ENCODE measurements around the gene PKDREJ. TPM values are rescaled to one million over a fixed set of nuclear protein-coding genes. Genes with fewer than 3 reads are reported as not detected.

The PKDREJ gene
- total RNA-seq, 1 experiment from 2014 or later: not detected

- TF ChIP-seq, protein P1, sequence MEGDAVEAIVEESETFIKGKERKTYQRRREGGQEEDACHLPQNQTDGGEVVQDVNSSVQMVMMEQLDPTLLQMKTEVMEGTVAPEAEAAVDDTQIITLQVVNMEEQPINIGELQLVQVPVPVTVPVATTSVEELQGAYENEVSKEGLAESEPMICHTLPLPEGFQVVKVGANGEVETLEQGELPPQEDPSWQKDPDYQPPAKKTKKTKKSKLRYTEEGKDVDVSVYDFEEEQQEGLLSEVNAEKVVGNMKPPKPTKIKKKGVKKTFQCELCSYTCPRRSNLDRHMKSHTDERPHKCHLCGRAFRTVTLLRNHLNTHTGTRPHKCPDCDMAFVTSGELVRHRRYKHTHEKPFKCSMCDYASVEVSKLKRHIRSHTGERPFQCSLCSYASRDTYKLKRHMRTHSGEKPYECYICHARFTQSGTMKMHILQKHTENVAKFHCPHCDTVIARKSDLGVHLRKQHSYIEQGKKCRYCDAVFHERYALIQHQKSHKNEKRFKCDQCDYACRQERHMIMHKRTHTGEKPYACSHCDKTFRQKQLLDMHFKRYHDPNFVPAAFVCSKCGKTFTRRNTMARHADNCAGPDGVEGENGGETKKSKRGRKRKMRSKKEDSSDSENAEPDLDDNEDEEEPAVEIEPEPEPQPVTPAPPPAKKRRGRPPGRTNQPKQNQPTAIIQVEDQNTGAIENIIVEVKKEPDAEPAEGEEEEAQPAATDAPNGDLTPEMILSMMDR (IDR thresholded peaks at IDR 0.05 in 2 of 3, conservative IDR thresholded peaks at IDR 0.05 in 1 of 3; ENCODE audit: borderline replicate concordance in 1 of 3, insufficient read depth in 1 of 3, low read depth in 2 of 3, low read length in 2 of 3): no peak
- TF ChIP-seq ZNF274 (IDR thresholded peaks at IDR 0.05; ENCODE audit: low read depth, low read length) (no peak), YY1 (IDR thresholded peaks at IDR 0.05; ENCODE audit: extremely low read depth, insufficient replicate concordance, low read depth, low read length) (no peak), POLR2AphosphoS5 (IDR thresholded peaks at IDR 0.05; ENCODE audit: low read depth, low read length) (no peak), ZFX (IDR thresholded peaks at IDR 0.05) (no peak), RAD21 (IDR thresholded peaks at IDR 0.05; ENCODE audit: low read depth) (no peak)
Measured at GRCh38 chr22:46245511-46245910, 17.6 kb downstream of the PKDREJ start (continued).

DNA sequence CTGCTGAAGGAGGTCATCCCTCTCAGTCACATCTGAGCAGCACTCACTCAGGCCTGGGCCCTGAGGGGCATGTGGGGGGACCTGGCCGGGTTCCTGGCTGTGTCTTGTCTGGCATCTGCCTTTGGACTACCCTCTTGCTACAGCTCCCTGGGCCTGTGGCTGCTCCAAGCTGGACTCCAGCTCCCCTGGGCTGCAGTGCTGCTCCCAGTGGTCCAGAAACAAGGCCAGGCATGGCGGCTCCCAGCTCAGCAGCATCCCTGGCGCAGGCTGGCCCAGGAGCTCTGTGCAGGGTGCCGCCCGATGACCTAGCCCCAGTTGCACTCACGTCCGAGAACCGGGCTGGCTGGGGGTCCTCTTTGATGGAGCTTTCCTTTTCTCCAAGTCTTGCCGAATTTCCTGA, 18.4 kb downstream of the PKDREJ start:
- Histone ChIP-seq H2AFZ (ENCODE audit: low read depth, low read length, poor library complexity, severe bottlenecking) (no peak overlapping the region), H3K27me3 (ENCODE audit: insufficient read depth, low read length) (no peaks in the 10 kb centered on the region), H3K9me2 (ENCODE audit: insufficient read depth) (no peaks in the 10 kb centered on the region), H3K9me3 (ENCODE audit: control insufficient read depth in 1 of 2, insufficient read depth in 1 of 2, low read depth in 1 of 2, low read length in 2 of 2) (no peaks in the 10 kb centered on the region), H3K4me3 (replicated peaks in 1 of 2; ENCODE audit: low read depth in 1 of 2, low read length in 2 of 2) (no peak overlapping the region), H3K27ac (ENCODE audit: low read depth, low read length) (no peak overlapping the region), H3K36me3 (ENCODE audit: control insufficient read depth in 1 of 2, insufficient read depth in 2 of 2, low read length in 2 of 2) (0 out of 4 replicates have a peak, but pooled peaks cover 0 to 2% of the 10 kb centered on the region in 2 experiments), H3K9ac (ENCODE audit: low read length) (no peak overlapping the region), H3K4me1 (ENCODE audit: control insufficient read depth in 1 of 2, insufficient read depth in 2 of 2, low read length in 2 of 2) (peaks cover 0 to 6% of the 10 kb centered on the region in 2 experiments; a peak in 3 of 4 replicates), H3K79me2 (ENCODE audit: insufficient read depth, low read length) (peaks cover 10% of the 10 kb centered on the region), H3K4me2 (ENCODE audit: low read length) (no peak overlapping the region), H4K20me1 (ENCODE audit: insufficient read depth) (no peaks in the 10 kb centered on the region)
- ATAC-seq: no peak
- TF ChIP-seq EGR1 (IDR thresholded peaks at IDR 0.05; ENCODE audit: low read depth): no peak
- TF ChIP-seq JUND (IDR thresholded peaks at IDR 0.05): no peak
- no peak for TF ChIP-seq EZH2 (IDR thresholded peaks at IDR 0.05)
- TF ChIP-seq, protein P2, sequence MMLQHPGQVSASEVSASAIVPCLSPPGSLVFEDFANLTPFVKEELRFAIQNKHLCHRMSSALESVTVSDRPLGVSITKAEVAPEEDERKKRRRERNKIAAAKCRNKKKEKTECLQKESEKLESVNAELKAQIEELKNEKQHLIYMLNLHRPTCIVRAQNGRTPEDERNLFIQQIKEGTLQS (IDR thresholded peaks at IDR 0.05): no peak
- TF ChIP-seq EZH2phosphoT487 (IDR thresholded peaks at IDR 0.05; ENCODE audit: borderline replicate concordance): no peak
- no peak for TF ChIP-seq RAD21 (IDR thresholded peaks at IDR 0.05; ENCODE audit: low read depth)
- TF ChIP-seq SIN3A (IDR thresholded peaks at IDR 0.05; ENCODE audit: low read depth): no peak
- no peak for TF ChIP-seq FOSL1 (IDR thresholded peaks at IDR 0.05; ENCODE audit: low read depth)
- TF ChIP-seq ZFX (IDR thresholded peaks at IDR 0.05): no peak
- no peak for TF ChIP-seq CBX3 (IDR thresholded peaks at IDR 0.05; ENCODE audit: low read depth)
- TF ChIP-seq POLR2AphosphoS5 (IDR thresholded peaks at IDR 0.05; ENCODE audit: low read depth, low read length): no peak
- TF ChIP-seq, protein P3, sequence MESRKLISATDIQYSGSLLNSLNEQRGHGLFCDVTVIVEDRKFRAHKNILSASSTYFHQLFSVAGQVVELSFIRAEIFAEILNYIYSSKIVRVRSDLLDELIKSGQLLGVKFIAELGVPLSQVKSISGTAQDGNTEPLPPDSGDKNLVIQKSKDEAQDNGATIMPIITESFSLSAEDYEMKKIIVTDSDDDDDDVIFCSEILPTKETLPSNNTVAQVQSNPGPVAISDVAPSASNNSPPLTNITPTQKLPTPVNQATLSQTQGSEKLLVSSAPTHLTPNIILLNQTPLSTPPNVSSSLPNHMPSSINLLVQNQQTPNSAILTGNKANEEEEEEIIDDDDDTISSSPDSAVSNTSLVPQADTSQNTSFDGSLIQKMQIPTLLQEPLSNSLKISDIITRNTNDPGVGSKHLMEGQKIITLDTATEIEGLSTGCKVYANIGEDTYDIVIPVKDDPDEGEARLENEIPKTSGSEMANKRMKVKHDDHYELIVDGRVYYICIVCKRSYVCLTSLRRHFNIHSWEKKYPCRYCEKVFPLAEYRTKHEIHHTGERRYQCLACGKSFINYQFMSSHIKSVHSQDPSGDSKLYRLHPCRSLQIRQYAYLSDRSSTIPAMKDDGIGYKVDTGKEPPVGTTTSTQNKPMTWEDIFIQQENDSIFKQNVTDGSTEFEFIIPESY (IDR thresholded peaks at IDR 0.05; ENCODE audit: extremely low read depth, insufficient replicate concordance, low read length): no peak
- no peak for TF ChIP-seq ZNF274 (IDR thresholded peaks at IDR 0.05; ENCODE audit: low read depth, low read length)
- TF ChIP-seq CEBPB (IDR thresholded peaks at IDR 0.05; ENCODE audit: low read depth): no peak
- intact Hi-C loops (cut with micrococcal nuclease): loop anchor here (10.0 kb wide), 1 partner anchor 90 kb away; the partner anchor contains the start of gene PPARA
- RAD21 ChIA-PET (ENCODE audit: low non-redundant PET in 1 of 2, low total read pairs in 2 of 2, uncharacterized antibody in 2 of 2, unreplicated experiment in 2 of 2): no interaction called here
- CTCF ChIA-PET: no interaction called here
- no peak for DNase-seq (ENCODE audit: low read depth, low spot score)
- POLR2A ChIA-PET: no interaction called here
- BruUV-seq (replicated peaks): no TSS peak
